SJSA1 (cell line): ENCODE measurements around the gene APCDD1. TPM values are rescaled to one million over a fixed set of nuclear protein-coding genes. Genes with fewer than 3 reads are reported as not detected.

ENCODE experiments used
- DNase-seq, 2 experiments: peaks; one replicate each; pipeline ENCODE4 v3.0.0-alpha.2; 2015 to 2020; ENCODE audit warnings: low spot score in 2 of 2, low read depth in 1 of 2
- H3K27ac ChIP-seq: fragments of 250-450 bp; sonication (Bioruptor Pico); 2 replicates; pipeline ENCODE4 v1.5.1; 2020; ENCODE audit warnings: mild to moderate bottlenecking, moderate library complexity
- H3K27me3 ChIP-seq: fragments of 250-450 bp; sonication (Bioruptor Pico); replicated peaks from 2 replicates; pipeline ENCODE4 v1.5.1; 2020; ENCODE audit warnings: mild to moderate bottlenecking, moderate library complexity
- H3K36me3 ChIP-seq: fragments of 250-450 bp; sonication (Bioruptor Pico); 2 replicates; pipeline ENCODE4 v1.5.1; 2020; ENCODE audit warnings: mild to moderate bottlenecking
- H3K4me1 ChIP-seq: fragments of 250-450 bp; sonication (Bioruptor Pico); replicated peaks from 2 replicates; pipeline ENCODE4 v1.6.1; 2021; ENCODE audit warnings: mild to moderate bottlenecking
- H3K4me3 ChIP-seq: fragments of 250-450 bp; sonication (Bioruptor Pico); 2 replicates; pipeline ENCODE4 v1.5.1; 2020; ENCODE audit warnings: mild to moderate bottlenecking
- H3K9me3 ChIP-seq: fragments of 250-450 bp; sonication (Bioruptor Pico); replicated peaks from 2 replicates; pipeline ENCODE4 v1.5.1; 2020; ENCODE audit warnings: mild to moderate bottlenecking
- total RNA-seq: library from RNA; depleted of rRNA; stranded (reverse); fragments of >200 nt; shearing (Covaris generic); gene quantifications from 2 replicates; pipeline ENCODE4 v1.2.3, GENCODE V29; 2014

Gene APCDD1
- total RNA-seq, 1 experiment from 2014 or later = not detected

GRCh38 chr18:10419420-10420103, 34.9 kb upstream of the APCDD1 start:
- no peak for DNase-seq
- no peak overlapping the region for H3K4me3 ChIP-seq
- H3K9me3 ChIP-seq = no peaks in the 10 kb centered on the region
- H3K36me3 ChIP-seq = no peaks in the 10 kb centered on the region
- H3K27me3 ChIP-seq = no peaks in the 10 kb centered on the region
- H3K4me1 ChIP-seq = no peaks in the 10 kb centered on the region
- H3K27ac ChIP-seq = no peak overlapping the region

DNA sequence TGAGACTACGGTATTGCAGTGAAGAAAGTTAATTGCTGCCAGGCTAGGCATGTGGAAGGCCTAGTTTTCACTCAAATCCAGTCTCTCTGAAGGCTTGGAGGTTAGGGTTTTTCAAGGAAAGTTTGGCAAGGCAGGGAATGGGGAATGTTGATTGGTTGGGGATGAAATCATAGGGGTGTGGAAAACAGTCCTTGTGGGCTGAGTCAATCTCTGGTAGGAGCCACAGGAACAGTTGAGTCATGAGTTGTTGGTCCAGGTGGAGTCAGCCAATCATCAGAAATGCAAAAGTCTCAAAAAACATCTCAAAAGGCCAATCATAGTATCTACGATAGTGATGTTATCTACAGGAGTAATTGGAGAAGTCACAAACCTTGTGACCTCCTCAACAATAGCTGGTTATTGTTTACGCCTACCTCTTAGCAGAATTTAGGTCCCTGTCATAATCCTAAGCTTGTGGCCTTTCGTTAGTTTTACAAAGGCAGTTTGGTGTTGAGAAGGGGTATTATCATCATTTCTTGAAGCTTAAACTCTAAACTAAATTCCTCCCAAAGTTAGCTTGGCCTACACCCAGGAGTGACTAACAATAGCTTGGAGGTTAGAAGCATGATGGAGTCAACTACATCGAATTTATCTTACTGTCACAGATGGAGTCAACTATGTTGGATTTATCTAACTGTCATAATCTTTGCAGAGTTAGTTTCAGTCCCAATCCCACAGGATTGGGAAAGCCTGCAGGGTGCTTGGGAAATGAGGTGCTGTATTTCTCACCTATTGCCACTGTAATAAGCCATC, 33.7 kb upstream of the APCDD1 start:
- Histone ChIP-seq H3K27ac (no peak overlapping the region), H3K27me3 (no peaks in the 10 kb centered on the region), H3K4me1 (no peaks in the 10 kb centered on the region), H3K36me3 (no peaks in the 10 kb centered on the region), H3K9me3 (no peaks in the 10 kb centered on the region), H3K4me3 (no peak overlapping the region)
- DNase-seq = no peak

GRCh38 chr18:10421859-10422258, 32.6 kb upstream of the APCDD1 start:
- no peak overlapping the region for H3K27ac ChIP-seq
- H3K9me3 ChIP-seq = no peaks in the 10 kb centered on the region
- no peaks in the 10 kb centered on the region for H3K4me1 ChIP-seq
- no peak for DNase-seq
- no peak overlapping the region for H3K4me3 ChIP-seq
- no peaks in the 10 kb centered on the region for H3K27me3 ChIP-seq
- H3K36me3 ChIP-seq = no peaks in the 10 kb centered on the region

DNA sequence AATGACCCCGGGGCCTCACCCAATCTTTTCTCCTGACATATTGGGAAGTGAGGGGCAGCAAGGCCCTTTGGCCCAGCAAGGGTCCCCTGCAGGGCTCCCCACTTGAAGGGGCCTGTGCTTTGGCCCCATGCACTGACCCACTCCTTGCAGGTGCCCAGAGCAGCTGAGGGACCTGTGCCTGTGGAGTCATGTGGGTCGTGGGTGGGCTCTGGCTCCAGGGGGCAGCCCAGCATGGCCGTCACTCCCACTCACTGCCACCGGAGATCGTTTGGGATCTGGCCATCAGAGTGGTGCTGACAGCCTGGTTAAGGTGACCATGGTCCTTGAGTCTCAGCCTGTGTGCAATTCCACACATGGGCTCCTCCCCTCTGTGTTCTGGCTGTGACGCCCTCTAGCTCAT, 31.7 kb upstream of the APCDD1 start:
- Histone ChIP-seq H3K4me3 (no peak overlapping the region), H3K27me3 (no peaks in the 10 kb centered on the region), H3K4me1 (no peaks in the 10 kb centered on the region), H3K9me3 (no peaks in the 10 kb centered on the region), H3K27ac (no peak overlapping the region), H3K36me3 (no peaks in the 10 kb centered on the region)
- DNase-seq = no peak

DNA sequence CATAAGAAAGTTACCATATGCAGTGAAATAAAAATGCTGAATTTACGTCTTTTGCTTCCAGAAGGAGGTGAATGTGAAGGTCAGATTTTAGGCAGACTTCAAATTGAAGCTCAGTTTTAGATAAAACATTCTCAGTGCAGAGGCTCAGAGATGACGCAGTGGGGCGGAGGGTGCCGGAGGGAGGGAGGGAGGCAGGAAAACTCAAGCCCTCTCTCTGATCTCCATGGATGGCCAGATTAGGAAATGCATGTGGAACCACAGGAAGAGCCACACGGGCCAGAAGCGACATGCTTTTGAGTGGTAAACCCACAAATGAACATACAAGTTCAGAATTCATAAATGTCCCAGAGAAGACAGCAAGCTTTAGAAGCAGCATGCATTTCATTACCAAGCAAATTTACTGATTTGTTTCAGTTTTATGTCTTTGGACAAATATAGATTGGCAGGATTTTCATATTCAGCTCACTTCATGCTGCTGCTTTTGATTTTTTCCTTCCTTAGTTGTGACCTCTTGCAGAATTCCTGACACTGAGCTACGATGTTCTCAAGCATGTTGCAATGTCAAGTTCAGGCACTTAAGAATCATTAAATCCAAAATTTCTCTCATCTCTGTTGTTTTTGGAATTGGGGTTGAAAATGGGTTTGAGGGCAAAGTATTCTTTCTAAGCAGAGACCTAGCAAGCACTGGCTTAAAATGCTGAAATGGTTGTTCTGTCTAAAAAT, 29.7 kb upstream of the APCDD1 start:
- H3K4me1 ChIP-seq = no peaks in the 10 kb centered on the region
- H3K36me3 ChIP-seq = no peaks in the 10 kb centered on the region
- no peak overlapping the region for H3K4me3 ChIP-seq
- DNase-seq = no peak
- H3K9me3 ChIP-seq = no peaks in the 10 kb centered on the region
- no peaks in the 10 kb centered on the region; the same call in 1 of the 2 replicates for H3K27me3 ChIP-seq
- H3K27ac ChIP-seq = no peak overlapping the region

DNA sequence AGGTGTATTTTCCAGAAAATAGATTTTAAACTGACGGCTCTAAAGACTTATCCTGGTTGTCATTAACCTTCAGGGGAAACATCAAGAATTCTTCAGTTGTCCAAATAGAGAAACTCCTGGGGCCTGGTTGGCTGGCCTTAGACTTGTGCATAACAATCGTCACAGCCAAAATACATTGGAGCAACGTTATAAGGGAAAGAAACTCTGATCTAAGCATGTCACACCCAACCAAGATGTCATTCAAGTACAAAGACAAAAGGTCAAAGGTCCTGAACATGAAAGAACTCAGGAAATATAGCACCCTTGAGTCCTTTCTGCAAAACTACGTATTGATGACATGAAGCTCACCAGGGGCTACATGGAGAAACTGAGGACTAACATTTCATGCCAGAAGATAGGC, 23.8 kb upstream of the APCDD1 start:
- Histone ChIP-seq H3K4me1 (no peaks in the 10 kb centered on the region), H3K4me3 (no peak overlapping the region), H3K27me3 (peaks cover 3% of the 10 kb centered on the region; the same call in 1 of the 2 replicates), H3K9me3 (no peaks in the 10 kb centered on the region), H3K36me3 (no peaks in the 10 kb centered on the region), H3K27ac (no peak overlapping the region)
- no peak for DNase-seq

DNA sequence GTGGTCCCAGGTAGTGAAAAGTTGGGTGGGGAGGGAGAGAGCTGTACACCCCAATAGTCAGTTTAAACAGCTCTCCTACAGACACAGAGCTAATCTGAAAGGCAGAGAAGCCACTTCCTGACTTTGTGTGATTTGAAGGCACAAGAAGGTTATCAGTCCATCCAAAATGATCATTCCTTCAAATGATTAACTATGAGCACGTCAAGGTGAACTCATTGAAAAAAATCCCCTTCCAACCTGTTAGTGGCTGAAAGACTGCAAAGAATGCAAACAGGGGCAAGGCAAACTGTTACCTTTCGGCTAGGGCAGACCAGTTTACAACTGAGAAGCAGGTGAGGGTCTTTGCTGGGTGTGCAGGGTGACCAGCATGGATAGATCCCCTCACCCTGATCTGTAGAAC, 22.8 kb upstream of the APCDD1 start:
- Histone ChIP-seq H3K4me3 (no peak overlapping the region), H3K27me3 (peaks cover 3% of the 10 kb centered on the region; the same call in 1 of the 2 replicates), H3K4me1 (no peaks in the 10 kb centered on the region), H3K27ac (no peak overlapping the region), H3K36me3 (no peaks in the 10 kb centered on the region), H3K9me3 (no peaks in the 10 kb centered on the region)
- no peak for DNase-seq

GRCh38 chr18:10432781-10433180, 21.7 kb upstream of the APCDD1 start:
- no peak for DNase-seq
- no peaks in the 10 kb centered on the region for H3K4me1 ChIP-seq

GRCh38 chr18:10436160-10436559, 18.3 kb upstream of the APCDD1 start:
- H3K4me1 ChIP-seq = no peaks in the 10 kb centered on the region
- H3K27me3 ChIP-seq = 0 out of 2 replicates have a peak, but pooled peaks cover 3% of the 10 kb centered on the region
- H3K27ac ChIP-seq = no peak overlapping the region
- no peak for DNase-seq
- H3K9me3 ChIP-seq = no peaks in the 10 kb centered on the region
- H3K4me3 ChIP-seq = no peak overlapping the region
- H3K36me3 ChIP-seq = no peaks in the 10 kb centered on the region

More at GRCh38 chr18:10432781-10433180, 21.7 kb upstream of the APCDD1 start:
- Histone ChIP-seq H3K27ac (no peak overlapping the region), H3K4me3 (no peak overlapping the region), H3K27me3 (peaks cover 3% of the 10 kb centered on the region; the same call in 1 of the 2 replicates), H3K36me3 (no peaks in the 10 kb centered on the region), H3K9me3 (no peaks in the 10 kb centered on the region)

GRCh38 chr18:10437837-10438236, 16.6 kb upstream of the APCDD1 start:
- H3K4me3 ChIP-seq = no peak overlapping the region
- H3K4me1 ChIP-seq = no peaks in the 10 kb centered on the region
- no peak overlapping the region for H3K27ac ChIP-seq
- no peaks in the 10 kb centered on the region for H3K9me3 ChIP-seq
- no peaks in the 10 kb centered on the region for H3K36me3 ChIP-seq
- peaks cover 3% of the 10 kb centered on the region; the same call in 1 of the 2 replicates for H3K27me3 ChIP-seq
- no peak for DNase-seq

DNA sequence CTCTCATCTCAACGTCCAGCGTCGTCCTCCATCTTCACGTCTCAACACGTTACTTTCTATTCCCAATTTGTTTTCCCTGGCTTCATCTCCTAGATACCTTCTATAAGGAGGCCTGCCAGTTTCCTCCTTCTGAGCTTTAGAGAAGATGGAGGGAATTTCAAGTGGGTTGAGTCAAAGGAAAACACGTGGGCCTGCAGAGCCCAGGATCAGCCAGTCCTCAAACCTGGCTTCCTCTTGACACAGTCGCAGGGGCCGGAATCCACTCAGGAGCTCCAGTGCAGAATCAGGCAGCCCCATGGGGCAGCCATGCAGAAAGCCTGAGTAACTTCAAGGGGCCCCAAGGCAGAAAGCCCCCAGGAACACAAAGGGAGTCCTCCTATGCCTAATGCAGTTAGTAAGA, 14.5 kb upstream of the APCDD1 start:
- peaks cover 8% of the 10 kb centered on the region for H3K27me3 ChIP-seq
- H3K4me1 ChIP-seq = peaks cover 4% of the 10 kb centered on the region; the same call in 1 of the 2 replicates
- no peak for DNase-seq
- H3K36me3 ChIP-seq = no peaks in the 10 kb centered on the region
- H3K27ac ChIP-seq = no peak overlapping the region
- no peaks in the 10 kb centered on the region for H3K9me3 ChIP-seq
- no peak overlapping the region for H3K4me3 ChIP-seq

DNA sequence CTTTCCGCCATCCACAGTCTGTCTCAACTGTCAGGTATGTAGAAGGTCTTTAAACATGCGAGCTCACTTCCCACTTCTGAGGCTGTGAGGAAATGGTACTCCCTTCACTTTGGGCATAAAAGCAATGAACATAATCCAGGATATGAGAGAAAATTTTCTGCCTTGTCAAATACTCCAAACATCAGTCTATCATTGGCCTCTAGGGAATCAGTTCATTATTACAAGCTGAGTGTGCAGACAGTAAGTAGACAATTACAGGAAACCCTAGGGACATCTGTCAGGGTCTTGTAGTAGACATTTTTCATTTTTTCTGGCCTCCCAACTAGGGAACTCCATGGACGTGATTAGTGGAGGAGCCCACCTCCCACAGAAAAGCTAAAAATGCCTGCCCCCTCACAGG, 13.6 kb upstream of the APCDD1 start:
- no peak overlapping the region for H3K4me3 ChIP-seq
- H3K27me3 ChIP-seq = peaks cover 11% of the 10 kb centered on the region
- no peaks in the 10 kb centered on the region for H3K36me3 ChIP-seq
- H3K27ac ChIP-seq = no peak overlapping the region
- no peaks in the 10 kb centered on the region for H3K9me3 ChIP-seq
- DNase-seq = no peak
- H3K4me1 ChIP-seq = peaks cover 4% of the 10 kb centered on the region; the same call in 1 of the 2 replicates

DNA sequence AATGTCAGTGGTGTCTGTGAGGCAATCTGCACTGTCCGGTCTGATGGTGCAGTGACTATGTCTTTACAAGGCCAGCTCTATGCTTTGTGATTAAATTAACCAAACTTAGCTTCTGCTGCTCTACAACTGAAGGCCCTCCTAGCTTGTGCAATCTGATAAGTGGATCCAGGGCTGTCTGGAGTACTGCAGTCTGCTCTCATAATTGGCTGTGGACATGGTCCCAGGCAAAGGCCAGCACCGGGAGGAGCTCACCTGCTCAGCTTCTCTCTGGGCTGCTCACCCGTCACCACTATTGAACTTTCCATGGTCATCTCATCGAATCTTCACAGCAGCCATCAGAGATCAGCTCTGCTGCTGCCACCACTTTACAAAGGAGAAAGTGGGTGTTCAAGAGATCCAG, 13.0 kb upstream of the APCDD1 start:
- DNase-seq = no peak
- Histone ChIP-seq H3K4me3 (no peak overlapping the region), H3K27ac (no peak overlapping the region), H3K4me1 (peaks cover 4% of the 10 kb centered on the region; the same call in 1 of the 2 replicates), H3K36me3 (no peaks in the 10 kb centered on the region), H3K27me3 (peaks cover 11% of the 10 kb centered on the region), H3K9me3 (no peaks in the 10 kb centered on the region)

GRCh38 chr18:10442551-10442971, 11.9 kb upstream of the APCDD1 start:
- H3K27ac ChIP-seq = no peak overlapping the region
- H3K36me3 ChIP-seq = no peaks in the 10 kb centered on the region
- H3K4me3 ChIP-seq = no peak overlapping the region
- no peak for DNase-seq
- H3K27me3 ChIP-seq = peaks cover 11% of the 10 kb centered on the region
- H3K9me3 ChIP-seq = no peaks in the 10 kb centered on the region
- H3K4me1 ChIP-seq = peaks cover 4% of the 10 kb centered on the region; the same call in 1 of the 2 replicates
